HCT116 (cell line): Measurements from ENCODE around the gene PSTPIP1. TPM values are rescaled to one million over a fixed set of nuclear protein-coding genes. Genes with fewer than 3 reads are reported as not detected.

Source experiments
- ATAC-seq: fragments of 200-7000 bp; cut with Tn5 transposase; 2 replicates; pipeline ENCODE4 v1.9.1; 2020; ENCODE audit warnings: mild to moderate bottlenecking, moderate library complexity
- BruUV-seq: library from RNA; stranded (reverse); fragments of 400-500 nt; replicated peaks from 2 replicates; lab custom pipeline; 2021; lab: Mats Ljungman, UMichigan
- CTCF ChIA-PET: fragments of 300-600 bp; sonication (Branson Sonifier 250); formaldehyde crosslinking; loops from one replicate; lab custom pipeline; 2021; ENCODE audit warnings: antibody characterized with exemption; lab: Charles Lee
- POLR2A ChIA-PET: fragments of 300-600, 350-600 bp; sonication (Branson Sonifier 250); formaldehyde crosslinking; loops from one replicate; lab custom pipeline; 2021; ENCODE audit warnings: antibody characterized with exemption; lab: Charles Lee
- RAD21 ChIA-PET, 2 experiments: fragments of 300-600 bp; sonication (Branson Sonifier 250); formaldehyde crosslinking; loops; one replicate each; lab custom pipeline; 2023; ENCODE audit warnings: low total read pairs in 2 of 2; ENCODE audit not compliant: uncharacterized antibody in 2 of 2, unreplicated experiment in 2 of 2, low non-redundant PET in 1 of 2; lab: Charles Lee
- DNase-seq: peaks from one replicate; pipeline ENCODE4 v3.0.0-alpha.2; 2010; ENCODE audit warnings: low read depth, low spot score
- H2AFZ ChIP-seq: fragments of 200-600 bp; shearing (Covaris generic), sonication (generic); 2 replicates; pipeline ENCODE4 v1.6.1; 2017; ENCODE audit warnings: low read depth, mixed run types, mixed read lengths, antibody characterized with exemption, low read length; ENCODE audit not compliant: poor library complexity, severe bottlenecking
- H3K27ac ChIP-seq: 2 replicates; pipeline ENCODE4 v1.5.1; 2012; ENCODE audit warnings: low read depth, low read length
- H3K27me3 ChIP-seq: fragments of 200-600 bp; sonication (generic); 2 replicates; pipeline ENCODE4 v1.6.1; 2016; ENCODE audit warnings: mixed run types, low read length, mixed read lengths; ENCODE audit not compliant: insufficient read depth
- H3K36me3 ChIP-seq, 2 experiments: fragments of 200-500 bp in 1 of 2; fragments of 200-600 bp in 1 of 2; sonication (Bioruptor generic) in 1 of 2; sonication (generic) in 1 of 2; 2 replicates each; pipeline versions ENCODE4 v1.5.1 to v1.6.1; 2014 to 2016; ENCODE audit warnings: low read length in 2 of 2, inconsistent platforms in 1 of 2, mixed read lengths in 1 of 2, mixed run types in 1 of 2; ENCODE audit not compliant: insufficient read depth in 2 of 2, control insufficient read depth in 1 of 2
- H3K4me1 ChIP-seq, 2 experiments: fragments of 200-600 bp in 1 of 2; sonication (generic) in 1 of 2; 2 replicates each; pipeline versions ENCODE4 v1.5.1 to v1.6.1; 2012 to 2017; ENCODE audit warnings: low read length in 2 of 2, inconsistent platforms in 1 of 2, mild to moderate bottlenecking in 1 of 2, mixed read lengths in 1 of 2, mixed run types in 1 of 2, moderate library complexity in 1 of 2; ENCODE audit not compliant: insufficient read depth in 2 of 2, control insufficient read depth in 1 of 2
- H3K4me2 ChIP-seq: fragments of 200-600 bp; sonication (generic); 2 replicates; pipeline ENCODE4 v1.6.1; 2017; ENCODE audit warnings: mixed run types, low read length, mixed read lengths
- H3K4me3 ChIP-seq, 2 experiments: fragments of 200-600 bp in 1 of 2; sonication (generic) in 1 of 2; replicated peaks in 1 of 2; 2 replicates each; pipeline ENCODE4 v1.5.1; 2011 to 2016; ENCODE audit warnings: low read length in 2 of 2, control low read depth in 1 of 2, low read depth in 1 of 2, mild to moderate bottlenecking in 1 of 2, mixed read lengths in 1 of 2, mixed run types in 1 of 2
- H3K79me2 ChIP-seq: fragments of 200-600 bp; sonication (generic); 2 replicates; pipeline ENCODE4 v1.6.1; 2017; ENCODE audit warnings: mild to moderate bottlenecking, mixed run types, low read length, moderate library complexity, mixed read lengths; ENCODE audit not compliant: insufficient read depth
- H3K9ac ChIP-seq: fragments of 200-600 bp; sonication (generic); 2 replicates; pipeline ENCODE4 v1.6.1; 2016; ENCODE audit warnings: low read length, mixed read lengths
- H3K9me2 ChIP-seq: fragments of 200-600 bp; sonication (generic), shearing (Covaris generic); 2 replicates; pipeline ENCODE4 v1.6.1; 2017; ENCODE audit warnings: mixed run types, mild to moderate bottlenecking, moderate library complexity; ENCODE audit not compliant: insufficient read depth
- H3K9me3 ChIP-seq, 2 experiments: fragments of 200-500 bp in 1 of 2; fragments of 200-600 bp in 1 of 2; sonication (Bioruptor generic) in 1 of 2; sonication (generic) in 1 of 2; 2 replicates each; pipeline ENCODE4 v1.6.1; 2014 to 2017; ENCODE audit warnings: low read length in 2 of 2, mixed read lengths in 2 of 2, inconsistent platforms in 1 of 2, low read depth in 1 of 2, mild to moderate bottlenecking in 1 of 2, mixed run types in 1 of 2, moderate library complexity in 1 of 2; ENCODE audit not compliant: control insufficient read depth in 1 of 2, insufficient read depth in 1 of 2
- H4K20me1 ChIP-seq: fragments of 200-600 bp; sonication (generic), shearing (Covaris generic); 2 replicates; pipeline ENCODE4 v1.6.1; 2017; ENCODE audit warnings: mixed run types, mild to moderate bottlenecking, moderate library complexity; ENCODE audit not compliant: insufficient read depth
- CBX3 ChIP-seq: IDR thresholded peaks from 2 replicates; pipeline ENCODE4 v1.6.1; 2012; ENCODE audit warnings: low read depth
- CEBPB ChIP-seq: IDR thresholded peaks from 2 replicates; pipeline ENCODE4 v1.6.1; 2012; ENCODE audit warnings: low read depth
- CTCF ChIP-seq, 3 experiments: fragments of 200-600 bp in 1 of 3; sonication (generic) in 1 of 3; IDR thresholded peaks in 2 of 3; conservative IDR thresholded peaks in 1 of 3; 2 replicates each; pipeline ENCODE4 v1.5.1; 2012 to 2017; ENCODE audit warnings: low read depth in 2 of 3, low read length in 2 of 3, antibody characterized with exemption in 1 of 3, borderline replicate concordance in 1 of 3, control low read depth in 1 of 3, mild to moderate bottlenecking in 1 of 3, mixed read lengths in 1 of 3, mixed run types in 1 of 3, moderate library complexity in 1 of 3; ENCODE audit not compliant: insufficient read depth in 1 of 3
- ELF1 ChIP-seq: IDR thresholded peaks from 2 replicates; pipeline ENCODE4 v1.6.1; 2012; ENCODE audit warnings: low read depth, borderline replicate concordance
- FOSL1 ChIP-seq: IDR thresholded peaks from 2 replicates; pipeline ENCODE4 v1.6.1; 2012; ENCODE audit warnings: low read depth
- POLR2AphosphoS5 ChIP-seq: IDR thresholded peaks from 2 replicates; pipeline ENCODE4 v1.6.1; 2011; ENCODE audit warnings: mild to moderate bottlenecking, low read depth, low read length, moderate library complexity
- RAD21 ChIP-seq: IDR thresholded peaks from 2 replicates; pipeline ENCODE4 v1.6.1; 2012; ENCODE audit warnings: low read depth, mild to moderate bottlenecking
- REST ChIP-seq: IDR thresholded peaks from 2 replicates; pipeline ENCODE4 v1.6.1; 2012; ENCODE audit warnings: low read depth
- SIN3A ChIP-seq: IDR thresholded peaks from 2 replicates; pipeline ENCODE4 v1.6.1; 2012; ENCODE audit warnings: low read depth
- SRF ChIP-seq: IDR thresholded peaks from 2 replicates; pipeline ENCODE4 v1.6.1; 2012; ENCODE audit warnings: low read depth
- TCF7L2 ChIP-seq: IDR thresholded peaks from 2 replicates; pipeline ENCODE4 v1.7.0; 2011; ENCODE audit warnings: borderline replicate concordance, inconsistent platforms; ENCODE audit not compliant: insufficient read depth, insufficient read length; ENCODE audit errors: extremely low read depth
- YY1 ChIP-seq: IDR thresholded peaks from 2 replicates; pipeline ENCODE4 v1.6.1; 2011; ENCODE audit warnings: low read length, low read depth, moderate library complexity, mild to moderate bottlenecking; ENCODE audit not compliant: insufficient replicate concordance; ENCODE audit errors: extremely low read depth
- ZBTB33 ChIP-seq: IDR thresholded peaks from 2 replicates; pipeline ENCODE4 v1.6.1; 2011; ENCODE audit warnings: mild to moderate bottlenecking, low read length, moderate library complexity; ENCODE audit not compliant: insufficient replicate concordance; ENCODE audit errors: extremely low read depth
- ZFX ChIP-seq: fragments of 450-650 bp; IDR thresholded peaks from 2 replicates; pipeline ENCODE4 v1.6.1; 2017
- intact Hi-C: fragments of 100-400 bp; cut with micrococcal nuclease; formaldehyde crosslinking; loops from 2 replicates; pipeline ENCODE4 v1.10.0; 2022
- total RNA-seq: library from RNA; stranded (reverse); gene quantifications from one replicate; pipeline ENCODE4 v1.2.1, GENCODE V29; 2021; ENCODE audit not compliant: unreplicated experiment

PSTPIP1 gene
- total RNA-seq, 1 experiment from 2014 or later: 0.79 TPM

GRCh38 chr15:77040673-77041072, 45.7 kb downstream of the PSTPIP1 start (continued):
- TF ChIP-seq CTCF (IDR thresholded peaks at IDR 0.05 in 2 of 3, conservative IDR thresholded peaks at IDR 0.05 in 1 of 3; ENCODE audit: borderline replicate concordance in 1 of 3, insufficient read depth in 1 of 3, low read depth in 2 of 3, low read length in 2 of 3) (no peak), CEBPB (no peak), ZFX (no peak), TCF7L2 (no peak), FOSL1 (no peak), CBX3 (no peak), ZBTB33 (no peak)

GRCh38 chr15:77042245-77042919, 47.5 kb downstream of the PSTPIP1 start:
- no peak overlapping the region for H3K27ac ChIP-seq
- H3K27me3 ChIP-seq: no peaks in the 10 kb centered on the region
- no peak overlapping the region for H3K4me2 ChIP-seq
- H3K9me3 ChIP-seq: no peaks in the 10 kb centered on the region; a peak in 1 of 4 replicates
- H3K4me3 ChIP-seq: no peak overlapping the region
- peaks cover 11 to 27% of the 10 kb centered on the region in 2 experiments; a peak in 3 of 4 replicates for H3K36me3 ChIP-seq
- ATAC-seq: no peak
- no peaks in the 10 kb centered on the region for H3K4me1 ChIP-seq
- no peak overlapping the region for H3K9ac ChIP-seq
- H3K79me2 ChIP-seq: no peaks in the 10 kb centered on the region
- ChIA-PET RAD21 (no interaction called here), CTCF (no interaction called here), POLR2A (no interaction called here)
- no peaks in the 10 kb centered on the region for H3K9me2 ChIP-seq
- BruUV-seq: no TSS peak
- intact Hi-C loops: no loop called here
- DNase-seq: no peak
- H4K20me1 ChIP-seq: no peaks in the 10 kb centered on the region
- no peak overlapping the region for H2AFZ ChIP-seq
- TF ChIP-seq SRF (no peak), POLR2AphosphoS5 (no peak), SIN3A (no peak), ELF1 (no peak), REST (no peak), CBX3 (no peak), CEBPB (no peak), RAD21 (no peak), FOSL1 (no peak), YY1 (no peak), ZBTB33 (no peak)
